Activated T-cell treated with anti-CD3 and anti-CD28 coated beads, Interleukin-2, amount 50 U/mL, for 4 hours (primary cell): Measurements from ENCODE around the gene SPATA3. TPM values are rescaled to one million over a fixed set of nuclear protein-coding genes. Genes with fewer than 3 reads are reported as not detected.
"Not testable (repeated sequence)": the region's sequence is repeated elsewhere in the genome, so short reads cannot be mapped to it uniquely, and the experiment has no call there.

ENCODE experiments used
- ATAC-seq, 2 donors: fragments of 200-7000 bp; cut with Tn5 transposase; one replicate each; pipeline ENCODE4 v1.10.0; 2021
- DNase-seq: peaks from one replicate; pipeline ENCODE4 v3.0.0-alpha.2; 2020
- H3K27me3 Mint-ChIP-seq: one replicate; pipeline ENCODE4 v1.8.0; 2021; ENCODE audit warnings: low read depth, mixed read lengths
- H3K36me3 Mint-ChIP-seq: one replicate; pipeline ENCODE4 v1.8.0; 2022; ENCODE audit warnings: mixed read lengths; ENCODE audit not compliant: insufficient read depth
- H3K4me1 Mint-ChIP-seq: one replicate; pipeline ENCODE4 v1.8.0; 2021; ENCODE audit warnings: low read depth, mixed read lengths
- H3K4me3 Mint-ChIP-seq: one replicate; pipeline ENCODE4 v1.8.0; 2021; ENCODE audit warnings: mild to moderate bottlenecking, moderate library complexity, mixed read lengths
- H3K9me3 Mint-ChIP-seq: one replicate; pipeline ENCODE4 v1.8.0; 2021; ENCODE audit warnings: mixed read lengths
- total RNA-seq, 3 donors: library from RNA; stranded (reverse); gene quantifications; one replicate each; pipeline ENCODE4 v1.2.1, GENCODE V29; 2021

The SPATA3 gene
- total RNA-seq, 3 donors from 2014 or later: not detected

GRCh38 chr2:230996661-230997060 lies 740 bp downstream of the SPATA3 start:
- DNase-seq (no peak), ATAC-seq (no peak)
- no peaks in the 10 kb centered on the region for H3K36me3 Mint-ChIP-seq
- no peaks in the 10 kb centered on the region for H3K4me1 Mint-ChIP-seq
- H3K4me3 Mint-ChIP-seq: no peak overlapping the region
- H3K27me3 Mint-ChIP-seq: peaks cover 78% of the 10 kb centered on the region
- H3K9me3 Mint-ChIP-seq: peaks cover 6% of the 10 kb centered on the region

- ATAC-seq (no peak), DNase-seq (no peak)
- Mint-ChIP-seq H3K27me3 (peaks cover 72% of the 10 kb centered on the region), H3K4me3 (no peak overlapping the region), H3K36me3 (no peaks in the 10 kb centered on the region), H3K4me1 (no peaks in the 10 kb centered on the region), H3K9me3 (peaks cover 6% of the 10 kb centered on the region)
These were observed 3.0 kb downstream of the SPATA3 start for GRCh38 chr2:230998882-230999281.

GRCh38 chr2:230999477-230999876 lies 3.6 kb downstream of the SPATA3 start:
- Mint-ChIP-seq H3K27me3 (peaks cover 67% of the 10 kb centered on the region), H3K4me3 (no peak overlapping the region), H3K36me3 (no peaks in the 10 kb centered on the region), H3K9me3 (peaks cover 6% of the 10 kb centered on the region), H3K4me1 (no peaks in the 10 kb centered on the region)
- ATAC-seq (no peak), DNase-seq (no peak)

- Mint-ChIP-seq H3K4me1 (no peaks in the 10 kb centered on the region), H3K27me3 (peaks cover 60% of the 10 kb centered on the region), H3K4me3 (no peak overlapping the region), H3K9me3 (peaks cover 14% of the 10 kb centered on the region), H3K36me3 (no peaks in the 10 kb centered on the region)
- DNase-seq (no peak), ATAC-seq (peak in 1 of 2 donors; percentile 23)
These were observed 4.4 kb downstream of the SPATA3 start for GRCh38 chr2:231000211-231000904.

- peaks cover 17% of the 10 kb centered on the region for H3K9me3 Mint-ChIP-seq
- no peaks in the 10 kb centered on the region for H3K36me3 Mint-ChIP-seq
- H3K27me3 Mint-ChIP-seq: peaks cover 57% of the 10 kb centered on the region
- DNase-seq (no peak), ATAC-seq (no peak)
- no peaks in the 10 kb centered on the region for H3K4me1 Mint-ChIP-seq
- no peak overlapping the region for H3K4me3 Mint-ChIP-seq
These were observed 5.1 kb downstream of the SPATA3 start for GRCh38 chr2:231001036-231001435.

GRCh38 chr2:231001921-231002320 lies 6.0 kb downstream of the SPATA3 start:
- H3K9me3 Mint-ChIP-seq: peaks cover 15% of the 10 kb centered on the region
- H3K36me3 Mint-ChIP-seq: no peaks in the 10 kb centered on the region
- H3K27me3 Mint-ChIP-seq: peaks cover 49% of the 10 kb centered on the region
- DNase-seq (no peak), ATAC-seq (no peak)
- no peaks in the 10 kb centered on the region for H3K4me1 Mint-ChIP-seq
- no peak overlapping the region for H3K4me3 Mint-ChIP-seq

GRCh38 chr2:231002641-231003040 lies 6.7 kb downstream of the SPATA3 start:
- Mint-ChIP-seq H3K36me3 (no peaks in the 10 kb centered on the region), H3K9me3 (peaks cover 10% of the 10 kb centered on the region), H3K4me3 (no peak overlapping the region), H3K4me1 (no peaks in the 10 kb centered on the region), H3K27me3 (peaks cover 50% of the 10 kb centered on the region)
- ATAC-seq (no peak), DNase-seq (no peak)

GRCh38 chr2:231003186-231003585 lies 7.3 kb downstream of the SPATA3 start:
- DNase-seq (no peak), ATAC-seq (no peak)
- H3K4me1 Mint-ChIP-seq: no peaks in the 10 kb centered on the region
- peaks cover 46% of the 10 kb centered on the region for H3K27me3 Mint-ChIP-seq
- H3K36me3 Mint-ChIP-seq: no peaks in the 10 kb centered on the region
- no peak overlapping the region for H3K4me3 Mint-ChIP-seq
- peaks cover 10% of the 10 kb centered on the region for H3K9me3 Mint-ChIP-seq

- Mint-ChIP-seq H3K9me3 (peaks cover 10% of the 10 kb centered on the region), H3K27me3 (peaks cover 29% of the 10 kb centered on the region)
- ATAC-seq, DNase-seq, H3K36me3 Mint-ChIP-seq, H3K4me3 Mint-ChIP-seq, H3K4me1 Mint-ChIP-seq: not testable (repeated sequence)
These were observed 9.0 kb downstream of the SPATA3 start for GRCh38 chr2:231004930-231005329.

- Mint-ChIP-seq H3K4me3 (no peak overlapping the region), H3K27me3 (peaks cover 13% of the 10 kb centered on the region), H3K9me3 (peaks cover 10% of the 10 kb centered on the region), H3K4me1 (no peaks in the 10 kb centered on the region), H3K36me3 (no peaks in the 10 kb centered on the region)
- DNase-seq (no peak), ATAC-seq (no peak)
These were observed 11.6 kb downstream of the SPATA3 start for GRCh38 chr2:231007286-231008098.

GRCh38 chr2:231008131-231008530 lies 12.2 kb downstream of the SPATA3 start:
- H3K36me3 Mint-ChIP-seq: no peaks in the 10 kb centered on the region

GRCh38 chr2:231009236-231009919 lies 13.5 kb downstream of the SPATA3 start:
- Mint-ChIP-seq H3K36me3 (no peaks in the 10 kb centered on the region), H3K4me1 (no peaks in the 10 kb centered on the region), H3K4me3 (no peak overlapping the region), H3K27me3 (peaks cover 12% of the 10 kb centered on the region), H3K9me3 (peaks cover 10% of the 10 kb centered on the region)
- no peak for ATAC-seq
- no peak for DNase-seq

More at GRCh38 chr2:231008131-231008530, 12.2 kb downstream of the SPATA3 start:
- Mint-ChIP-seq H3K27me3 (peaks cover 10% of the 10 kb centered on the region), H3K9me3 (peaks cover 10% of the 10 kb centered on the region), H3K4me1 (no peaks in the 10 kb centered on the region), H3K4me3 (no peak overlapping the region)
- DNase-seq (no peak), ATAC-seq (no peak)

GRCh38 chr2:231010201-231010730 lies 14.3 kb downstream of the SPATA3 start:
- ATAC-seq (no peak), DNase-seq (no peak)
- Mint-ChIP-seq H3K36me3 (no peaks in the 10 kb centered on the region), H3K27me3 (peaks cover 18% of the 10 kb centered on the region), H3K9me3 (peaks cover 4% of the 10 kb centered on the region), H3K4me3 (no peak overlapping the region), H3K4me1 (no peaks in the 10 kb centered on the region)

GRCh38 chr2:231011526-231011925 lies 15.6 kb downstream of the SPATA3 start:
- no peak overlapping the region for H3K4me3 Mint-ChIP-seq

More at GRCh38 chr2:231011526-231011925, 15.6 kb downstream of the SPATA3 start:
- no peak for ATAC-seq
- Mint-ChIP-seq H3K4me1 (no peaks in the 10 kb centered on the region), H3K36me3 (no peaks in the 10 kb centered on the region), H3K9me3 (no peaks in the 10 kb centered on the region), H3K27me3 (peaks cover 23% of the 10 kb centered on the region)
- no peak for DNase-seq
